A549 (cell line): Measurements from ENCODE around the gene SLC4A4.

Experiments used
- CHD4 ChIP-seq: fragments of 200-600 bp; sonication (generic); IDR thresholded peaks from 2 replicates; pipeline ENCODE4 v1.6.1; 2016; ENCODE audit warnings: antibody characterized with exemption, mild to moderate bottlenecking, borderline replicate concordance
- CTCF ChIP-seq: fragments of >200 bp; sonication (Bioruptor Twin); formaldehyde crosslinking; IDR thresholded peaks from 3 replicates; pipeline ENCODE4 v1.5.1; 2016
- HEYL ChIP-seq: fragments of 250-450 bp; sonication (Bioruptor Pico); IDR thresholded peaks from 2 replicates; pipeline ENCODE4 v1.8.0; 2021; ENCODE audit warnings: mild to moderate bottlenecking, moderate library complexity
- JUNB ChIP-seq: fragments of >200 bp; sonication (Bioruptor Twin); formaldehyde crosslinking; IDR thresholded peaks from 2 replicates; pipeline ENCODE4 v1.6.1; 2016
- MAFK ChIP-seq: fragments of 450-650 bp; IDR thresholded peaks from 2 replicates; pipeline ENCODE4 v1.6.1; 2014; ENCODE audit not compliant: partially characterized antibody
- NR3C1 ChIP-seq: fragments of >200 bp; sonication (Bioruptor Twin); formaldehyde crosslinking; IDR thresholded peaks from 3 replicates; pipeline ENCODE4 v1.6.1; 2017
- POLR2A ChIP-seq: IDR thresholded peaks from 2 replicates; pipeline ENCODE4 v1.6.1; 2012; ENCODE audit warnings: mild to moderate bottlenecking, low read length
- REST ChIP-seq: fragments of 200-600 bp; sonication (generic); IDR thresholded peaks from 2 replicates; pipeline ENCODE4 v1.6.1; 2016; ENCODE audit warnings: antibody characterized with exemption, mild to moderate bottlenecking, moderate library complexity
- USF2 ChIP-seq: fragments of 450-650 bp; IDR thresholded peaks from 2 replicates; pipeline ENCODE4 v1.6.1; 2014; ENCODE audit warnings: antibody characterized with exemption

GRCh38 chr4:71430609-71431008 is 91.8 kb downstream of the SLC4A4 start:
- no peak for TF ChIP-seq CTCF
- no peak for TF ChIP-seq USF2
- TF ChIP-seq POLR2A = no peak
- no peak for TF ChIP-seq MAFK
- TF ChIP-seq NR3C1 = no peak
- no peak for TF ChIP-seq JUNB
- no peak for TF ChIP-seq CHD4
- no peak for TF ChIP-seq REST
- no peak for TF ChIP-seq HEYL (CRISPR knock-in tag)
